ENCODE data around the gene RNF31. TPM values are rescaled to one million over a fixed set of nuclear protein-coding genes. Genes with fewer than 3 reads are reported as not detected.

Gene RNF31
- polyA plus RNA-seq, 1 donor from 2014 or later, result 98.7 TPM

- Histone ChIP-seq H2AFZ (ENCODE audit: low read depth, low read length) (no peak overlapping the region), H3K79me2 (replicated peaks; ENCODE audit: insufficient read depth, low read length) (peaks cover 13% of the 10 kb centered on the region), H3K9me3 (ENCODE audit: low read length) (no peaks in the 10 kb centered on the region), H3K9ac (ENCODE audit: low read length) (no peak overlapping the region), H3K9me2 (ENCODE audit: insufficient read depth, low read length) (no peaks in the 10 kb centered on the region), H3K36me3 (ENCODE audit: insufficient read depth, low read length) (no peaks in the 10 kb centered on the region), H3K27ac (ENCODE audit: low read length) (no peak overlapping the region), H3K27me3 (ENCODE audit: insufficient read depth, low read depth, low read length) (no peaks in the 10 kb centered on the region), H4K20me1 (ENCODE audit: insufficient read depth) (no peaks in the 10 kb centered on the region), H3F3A (ENCODE audit: insufficient read depth, low read length, poor library complexity, severe bottlenecking) (peaks cover 11% of the 10 kb centered on the region), H3K4me3 (ENCODE audit: low read length) (no peak overlapping the region), H3K4me2 (ENCODE audit: low read length) (no peak overlapping the region)
- TF ChIP-seq REST (IDR thresholded peaks at IDR 0.05; ENCODE audit: borderline replicate concordance), result no peak
- no peak for TF ChIP-seq EP300 (conservative IDR thresholded peaks at IDR 0.05; ENCODE audit: poor library complexity, severe bottlenecking)
- TF ChIP-seq MXI1 (conservative IDR thresholded peaks at IDR 0.05; ENCODE audit: poor library complexity, severe bottlenecking), result no peak
- TF ChIP-seq POLR2AphosphoS5 (IDR thresholded peaks at IDR 0.05), result no peak
- TF ChIP-seq TAF1 (IDR thresholded peaks at IDR 0.05; ENCODE audit: low read depth), result no peak
- TF ChIP-seq EZH2 (IDR thresholded peaks at IDR 0.05; ENCODE audit: borderline replicate concordance, insufficient read depth, low read length, poor library complexity, severe bottlenecking), result no peak
- TF ChIP-seq CTCF (IDR thresholded peaks at IDR 0.05; ENCODE audit: poor library complexity, severe bottlenecking), result no peak
- no peak for TF ChIP-seq SMC3 (conservative IDR thresholded peaks at IDR 0.05; ENCODE audit: poor library complexity)
- no peak for TF ChIP-seq RAD21 (conservative IDR thresholded peaks at IDR 0.05)
Measured at GRCh38 chr14:24144451-24144850, 2.8 kb upstream of the RNF31 start.

GRCh38 chr14:24145219-24145618 lies 2.1 kb upstream of the RNF31 start:
- H3K27me3 ChIP-seq (ENCODE audit: insufficient read depth, low read depth, low read length), result no peaks in the 10 kb centered on the region
- H3F3A ChIP-seq (ENCODE audit: insufficient read depth, low read length, poor library complexity, severe bottlenecking), result peaks cover 11% of the 10 kb centered on the region
- no peaks in the 10 kb centered on the region for H4K20me1 ChIP-seq (ENCODE audit: insufficient read depth)
- TF ChIP-seq EP300 (conservative IDR thresholded peaks at IDR 0.05; ENCODE audit: poor library complexity, severe bottlenecking), result no peak
- TF ChIP-seq POLR2AphosphoS5 (IDR thresholded peaks at IDR 0.05), result no peak
- no peak for TF ChIP-seq CTCF (IDR thresholded peaks at IDR 0.05; ENCODE audit: poor library complexity, severe bottlenecking)
- no peak overlapping the region for H3K27ac ChIP-seq (ENCODE audit: low read length)
- H3K4me3 ChIP-seq (ENCODE audit: low read length), result peak overlapping the region; percentile 97
- H3K4me2 ChIP-seq (ENCODE audit: low read length), result no peak overlapping the region
- no peaks in the 10 kb centered on the region for H3K36me3 ChIP-seq (ENCODE audit: insufficient read depth, low read length)
- no peaks in the 10 kb centered on the region for H3K9me3 ChIP-seq (ENCODE audit: low read length)
- no peak overlapping the region for H2AFZ ChIP-seq (ENCODE audit: low read depth, low read length)
- H3K79me2 ChIP-seq (replicated peaks; ENCODE audit: insufficient read depth, low read length), result peaks cover 9% of the 10 kb centered on the region
- H3K9ac ChIP-seq (ENCODE audit: low read length), result no peak overlapping the region
- H3K9me2 ChIP-seq (ENCODE audit: insufficient read depth, low read length), result no peaks in the 10 kb centered on the region

Data from neural cell (in vitro differentiated cells).